Karpas-422 (cell line): ENCODE measurements around the gene ITM2C. TPM values are rescaled to one million over a fixed set of nuclear protein-coding genes. Genes with fewer than 3 reads are reported as not detected.

Source experiments
- DNase-seq: peaks from one replicate; pipeline ENCODE4 v3.0.0-alpha.2; 2015
- H2AFZ ChIP-seq: fragments of 200-600 bp; sonication (generic); 2 replicates; pipeline ENCODE4 v1.6.1; 2014; ENCODE audit warnings: antibody characterized with exemption, low read length, mixed read lengths
- H3K27ac ChIP-seq: fragments of 200-600 bp; sonication (generic); 2 replicates; pipeline ENCODE4 v1.5.1; 2014; ENCODE audit warnings: mild to moderate bottlenecking, low read length, moderate library complexity
- H3K27me3 ChIP-seq: fragments of 200-600 bp; sonication (generic); 2 replicates; pipeline ENCODE4 v1.6.1; 2014; ENCODE audit warnings: low read length, mixed read lengths
- H3K36me3 ChIP-seq: fragments of 200-600 bp; sonication (generic); 2 replicates; pipeline ENCODE4 v1.6.1; 2014; ENCODE audit warnings: low read length, mixed read lengths; ENCODE audit not compliant: insufficient read depth
- H3K4me1 ChIP-seq: fragments of 200-600 bp; sonication (generic); 2 replicates; pipeline ENCODE4 v1.6.1; 2014; ENCODE audit warnings: mild to moderate bottlenecking, low read length, mixed read lengths
- H3K4me2 ChIP-seq: fragments of 200-600 bp; sonication (generic); 2 replicates; pipeline ENCODE4 v1.6.1; 2014; ENCODE audit warnings: low read length, low read depth, mild to moderate bottlenecking; ENCODE audit not compliant: poor library complexity, severe bottlenecking
- H3K4me3 ChIP-seq: fragments of 200-600 bp; sonication (generic); 2 replicates; pipeline ENCODE4 v1.5.1; 2014; ENCODE audit warnings: mild to moderate bottlenecking, antibody characterized with exemption, low read length, mixed read lengths
- H3K79me2 ChIP-seq: fragments of 200-600 bp; sonication (generic); 2 replicates; pipeline ENCODE4 v1.6.1; 2014; ENCODE audit warnings: mild to moderate bottlenecking, low read length, mixed read lengths
- H3K9ac ChIP-seq: fragments of 200-600 bp; sonication (generic); 2 replicates; pipeline ENCODE4 v1.6.0; 2014; ENCODE audit warnings: low read length
- H3K9me2 ChIP-seq: fragments of 200-600 bp; sonication (generic), shearing (Covaris generic); replicated peaks from 2 replicates; pipeline ENCODE4 v1.6.0; 2014; ENCODE audit warnings: mild to moderate bottlenecking, low read length, moderate library complexity; ENCODE audit not compliant: insufficient read depth
- H3K9me3 ChIP-seq: fragments of 300-700, 200-600 bp; sonication (generic); 2 replicates; pipeline ENCODE4 v1.6.1; 2014; ENCODE audit warnings: low read length, mixed read lengths
- H4K20me1 ChIP-seq: fragments of 200-600 bp; sonication (generic); 2 replicates; pipeline ENCODE4 v1.6.1; 2014; ENCODE audit warnings: mild to moderate bottlenecking, antibody characterized with exemption, low read length, low read depth; ENCODE audit not compliant: insufficient read depth
- total RNA-seq: library from RNA; depleted of rRNA; stranded (reverse); fragments of >200 nt; shearing (Covaris generic); gene quantifications from 2 replicates; pipeline ENCODE4 v1.2.3, GENCODE V29; 2014; ENCODE audit warnings: low replicate concordance

ITM2C gene
- total RNA-seq, 1 experiment from 2014 or later = 0.19 TPM

GRCh38 chr2:230895536-230896345, 31.0 kb downstream of the ITM2C start:
- no peak overlapping the region for H3K9ac ChIP-seq
- H2AFZ ChIP-seq = no peak overlapping the region
- H3K4me2 ChIP-seq = no peak overlapping the region
- no peaks in the 10 kb centered on the region for H3K27me3 ChIP-seq
- no peak overlapping the region for H3K4me3 ChIP-seq
- peaks cover 28% of the 10 kb centered on the region for H3K4me1 ChIP-seq
- no peak overlapping the region for H3K27ac ChIP-seq
- no peaks in the 10 kb centered on the region for H3K36me3 ChIP-seq
- no peak for DNase-seq
- no peaks in the 10 kb centered on the region for H3K9me3 ChIP-seq
- no peaks in the 10 kb centered on the region for H3K9me2 ChIP-seq
- no peaks in the 10 kb centered on the region for H3K79me2 ChIP-seq
- no peaks in the 10 kb centered on the region for H4K20me1 ChIP-seq

GRCh38 chr2:230896346-230897115, 31.8 kb downstream of the ITM2C start:
- Histone ChIP-seq H3K4me2 (no peak overlapping the region), H2AFZ (no peak overlapping the region), H4K20me1 (no peaks in the 10 kb centered on the region), H3K4me3 (no peak overlapping the region), H3K9ac (no peak overlapping the region), H3K27ac (no peak overlapping the region), H3K36me3 (no peaks in the 10 kb centered on the region), H3K79me2 (no peaks in the 10 kb centered on the region), H3K27me3 (no peaks in the 10 kb centered on the region), H3K4me1 (peaks cover 32% of the 10 kb centered on the region), H3K9me3 (no peaks in the 10 kb centered on the region), H3K9me2 (no peaks in the 10 kb centered on the region)
- no peak for DNase-seq

- Histone ChIP-seq H3K4me1 (peaks cover 47% of the 10 kb centered on the region), H3K9me2 (no peaks in the 10 kb centered on the region), H3K4me2 (no peak overlapping the region), H3K36me3 (no peaks in the 10 kb centered on the region), H3K9ac (no peak overlapping the region), H3K9me3 (no peaks in the 10 kb centered on the region), H3K79me2 (no peaks in the 10 kb centered on the region), H3K27ac (no peak overlapping the region), H2AFZ (no peak overlapping the region), H3K4me3 (no peak overlapping the region), H3K27me3 (no peaks in the 10 kb centered on the region), H4K20me1 (no peaks in the 10 kb centered on the region)
- no peak for DNase-seq
Measured at GRCh38 chr2:230898016-230898712, 33.4 kb downstream of the ITM2C start.

GRCh38 chr2:230898713-230899091, 34.0 kb downstream of the ITM2C start:
- Histone ChIP-seq H3K9me2 (no peaks in the 10 kb centered on the region), H2AFZ (no peak overlapping the region), H3K79me2 (no peaks in the 10 kb centered on the region), H3K4me3 (no peak overlapping the region), H3K36me3 (no peaks in the 10 kb centered on the region), H3K27me3 (no peaks in the 10 kb centered on the region), H4K20me1 (no peaks in the 10 kb centered on the region), H3K27ac (no peak overlapping the region), H3K9ac (no peak overlapping the region), H3K4me2 (no peak overlapping the region), H3K9me3 (no peaks in the 10 kb centered on the region), H3K4me1 (peaks cover 52% of the 10 kb centered on the region)
- DNase-seq = no peak

GRCh38 chr2:230899287-230899686, 34.5 kb downstream of the ITM2C start:
- H3K36me3 ChIP-seq = no peaks in the 10 kb centered on the region
- no peaks in the 10 kb centered on the region for H3K79me2 ChIP-seq
- H2AFZ ChIP-seq = no peak overlapping the region
- H3K27me3 ChIP-seq = no peaks in the 10 kb centered on the region
- no peaks in the 10 kb centered on the region for H4K20me1 ChIP-seq
- no peak for DNase-seq
- no peaks in the 10 kb centered on the region for H3K9me2 ChIP-seq
- H3K27ac ChIP-seq = no peak overlapping the region
- H3K4me1 ChIP-seq = peaks cover 52% of the 10 kb centered on the region
- H3K4me2 ChIP-seq = no peak overlapping the region
- no peak overlapping the region for H3K4me3 ChIP-seq
- H3K9me3 ChIP-seq = no peaks in the 10 kb centered on the region
- no peak overlapping the region for H3K9ac ChIP-seq

GRCh38 chr2:230899786-230900185, 35.0 kb downstream of the ITM2C start:
- Histone ChIP-seq H3K9ac (no peak overlapping the region), H3K4me1 (peaks cover 52% of the 10 kb centered on the region), H3K27me3 (no peaks in the 10 kb centered on the region), H4K20me1 (no peaks in the 10 kb centered on the region), H3K4me2 (no peak overlapping the region), H3K36me3 (no peaks in the 10 kb centered on the region), H3K79me2 (no peaks in the 10 kb centered on the region), H3K9me3 (no peaks in the 10 kb centered on the region), H3K27ac (no peak overlapping the region), H3K9me2 (no peaks in the 10 kb centered on the region), H3K4me3 (no peak overlapping the region), H2AFZ (no peak overlapping the region)
- no peak for DNase-seq

- H4K20me1 ChIP-seq = no peaks in the 10 kb centered on the region
- H3K4me2 ChIP-seq = no peak overlapping the region
- H3K36me3 ChIP-seq = no peaks in the 10 kb centered on the region
- no peak overlapping the region for H2AFZ ChIP-seq
- no peaks in the 10 kb centered on the region for H3K27me3 ChIP-seq
- H3K27ac ChIP-seq = no peak overlapping the region
- H3K9ac ChIP-seq = no peak overlapping the region; the same call in 1 of the 2 replicates
- no peak for DNase-seq
- H3K9me2 ChIP-seq = no peaks in the 10 kb centered on the region
- H3K79me2 ChIP-seq = no peaks in the 10 kb centered on the region
- H3K4me1 ChIP-seq = peaks cover 58% of the 10 kb centered on the region
- no peaks in the 10 kb centered on the region for H3K9me3 ChIP-seq
- H3K4me3 ChIP-seq = no peak overlapping the region
Measured at GRCh38 chr2:230900336-230900995, 35.7 kb downstream of the ITM2C start.

GRCh38 chr2:230901006-230901405, 36.3 kb downstream of the ITM2C start:
- no peaks in the 10 kb centered on the region for H3K79me2 ChIP-seq
- H3K4me2 ChIP-seq = no peak overlapping the region
- peaks cover 64% of the 10 kb centered on the region for H3K4me1 ChIP-seq
- no peaks in the 10 kb centered on the region for H3K36me3 ChIP-seq
- H4K20me1 ChIP-seq = no peaks in the 10 kb centered on the region
- no peak for DNase-seq
- H3K9ac ChIP-seq = no peak overlapping the region
- H3K4me3 ChIP-seq = no peak overlapping the region
- no peak overlapping the region for H3K27ac ChIP-seq
- H2AFZ ChIP-seq = no peak overlapping the region
- H3K9me3 ChIP-seq = no peaks in the 10 kb centered on the region
- H3K9me2 ChIP-seq = no peaks in the 10 kb centered on the region
- H3K27me3 ChIP-seq = no peaks in the 10 kb centered on the region
